Measurements from ENCODE around the gene TNK1. TPM values are rescaled to one million over a fixed set of nuclear protein-coding genes. Genes with fewer than 3 reads are reported as not detected.
A peak's percentile ranks its signal among the peaks of the same experiment; 100 is the strongest.

Gene TNK1
- total and polyA plus RNA-seq, 2 donors from 2014 or later = 7.6 to 9.3 TPM

DNA sequence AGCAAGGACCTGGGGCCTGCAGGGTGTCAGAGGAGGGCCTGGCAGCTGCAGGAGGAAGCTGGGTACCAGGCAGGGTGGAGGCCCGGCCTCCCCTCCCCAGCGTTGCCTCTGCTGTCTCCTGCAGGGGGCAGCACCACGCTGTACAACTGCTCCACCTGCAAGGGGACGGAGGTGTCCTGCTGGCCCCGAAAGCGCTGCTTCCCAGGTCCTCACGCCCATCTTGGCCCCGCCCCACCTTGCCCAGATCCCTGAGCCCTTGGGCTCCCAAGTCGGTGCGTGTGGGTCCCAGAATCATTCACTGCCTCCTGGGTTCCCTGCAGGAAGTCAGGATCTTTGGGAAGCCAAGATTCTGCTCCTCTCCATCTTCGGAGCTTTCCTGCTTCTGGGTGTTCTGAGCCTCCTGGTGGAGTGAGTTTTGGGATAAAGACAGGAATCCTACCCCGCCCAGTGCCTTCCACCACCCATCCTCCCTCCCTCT, 24.8 kb upstream of the TNK1 start:
- no peak for FAIRE-seq
- peak overlapping the region in 1 of 3 donors; percentile 9 for H3K9ac ChIP-seq (ENCODE audit: low read length in 3 of 3)
- no peak overlapping the region for H3K27ac ChIP-seq (ENCODE audit: low read depth in 2 of 2, low read length in 2 of 2)

DNA sequence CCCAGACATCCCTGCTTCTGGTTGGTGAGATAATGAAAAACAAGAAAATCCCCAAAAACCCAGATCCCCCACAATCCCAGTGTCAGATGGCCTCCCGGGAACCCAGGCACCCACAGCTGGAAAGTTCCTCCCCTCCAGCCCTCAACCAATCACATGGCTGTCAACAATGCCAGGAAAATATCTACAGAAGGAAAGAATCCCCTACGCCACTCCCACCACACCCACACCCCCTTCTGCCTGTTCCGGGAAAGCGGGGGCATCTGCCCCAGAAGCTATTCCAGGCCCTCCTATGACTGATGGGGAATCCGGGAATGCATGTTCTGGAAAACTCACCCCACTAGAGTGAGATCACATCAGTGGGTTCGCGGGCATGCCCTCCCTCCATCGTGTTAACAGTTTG, 24.1 kb upstream of the TNK1 start:
- intact Hi-C loops (cut with DNase I) = no loop called here
- Histone ChIP-seq H3K36me3 (ENCODE audit: control insufficient read depth in 2 of 3, insufficient read depth in 3 of 3, low read length in 3 of 3) (no peaks in the 10 kb centered on the region), H3K27ac (ENCODE audit: low read depth in 2 of 2, low read length in 2 of 2) (no peak overlapping the region), H3K4me1 (ENCODE audit: control insufficient read depth in 2 of 3, insufficient read depth in 2 of 3, low read depth in 1 of 3, low read length in 3 of 3) (peaks cover 0 to 17% (median 9%) of the 10 kb centered on the region in 3 donors), H3K9me3 (ENCODE audit: control insufficient read depth in 2 of 3, insufficient read depth in 1 of 3, low read length in 3 of 3) (no peaks in the 10 kb centered on the region), H3K27me3 (ENCODE audit: control insufficient read depth, insufficient read depth, low read length) (no peaks in the 10 kb centered on the region), H3K9ac (ENCODE audit: low read length in 3 of 3) (no peak overlapping the region), H3K4me3 (ENCODE audit: low read length in 3 of 3) (no peak overlapping the region)
- FAIRE-seq (no peak), DNase-seq (no peak)
- TF ChIP-seq, protein P1, sequence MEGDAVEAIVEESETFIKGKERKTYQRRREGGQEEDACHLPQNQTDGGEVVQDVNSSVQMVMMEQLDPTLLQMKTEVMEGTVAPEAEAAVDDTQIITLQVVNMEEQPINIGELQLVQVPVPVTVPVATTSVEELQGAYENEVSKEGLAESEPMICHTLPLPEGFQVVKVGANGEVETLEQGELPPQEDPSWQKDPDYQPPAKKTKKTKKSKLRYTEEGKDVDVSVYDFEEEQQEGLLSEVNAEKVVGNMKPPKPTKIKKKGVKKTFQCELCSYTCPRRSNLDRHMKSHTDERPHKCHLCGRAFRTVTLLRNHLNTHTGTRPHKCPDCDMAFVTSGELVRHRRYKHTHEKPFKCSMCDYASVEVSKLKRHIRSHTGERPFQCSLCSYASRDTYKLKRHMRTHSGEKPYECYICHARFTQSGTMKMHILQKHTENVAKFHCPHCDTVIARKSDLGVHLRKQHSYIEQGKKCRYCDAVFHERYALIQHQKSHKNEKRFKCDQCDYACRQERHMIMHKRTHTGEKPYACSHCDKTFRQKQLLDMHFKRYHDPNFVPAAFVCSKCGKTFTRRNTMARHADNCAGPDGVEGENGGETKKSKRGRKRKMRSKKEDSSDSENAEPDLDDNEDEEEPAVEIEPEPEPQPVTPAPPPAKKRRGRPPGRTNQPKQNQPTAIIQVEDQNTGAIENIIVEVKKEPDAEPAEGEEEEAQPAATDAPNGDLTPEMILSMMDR (IDR thresholded peaks at IDR 0.05; ENCODE audit: borderline replicate concordance, extremely low read depth, insufficient read depth) = no peak

More for the DNA sequence above, 24.8 kb upstream of the TNK1 start:
- Histone ChIP-seq H3K36me3 (ENCODE audit: control insufficient read depth in 2 of 3, insufficient read depth in 3 of 3, low read length in 3 of 3) (no peaks in the 10 kb centered on the region), H3K9me3 (ENCODE audit: control insufficient read depth in 2 of 3, insufficient read depth in 1 of 3, low read length in 3 of 3) (no peaks in the 10 kb centered on the region), H3K4me1 (ENCODE audit: control insufficient read depth in 2 of 3, insufficient read depth in 2 of 3, low read depth in 1 of 3, low read length in 3 of 3) (peaks cover 0 to 18% (median 9%) of the 10 kb centered on the region in 3 donors), H3K4me3 (ENCODE audit: low read length in 3 of 3) (no peak overlapping the region), H3K27me3 (ENCODE audit: control insufficient read depth, insufficient read depth, low read length) (no peaks in the 10 kb centered on the region)
- intact Hi-C loops (cut with DNase I) = no loop called here
- peak; percentile 75 to 91 (median 88) for DNase-seq
- TF ChIP-seq, protein P1 (IDR thresholded peaks at IDR 0.05; ENCODE audit: borderline replicate concordance, extremely low read depth, insufficient read depth) = peak; percentile 91

GRCh38 chr17:7357381-7357780, 23.5 kb upstream of the TNK1 start:
- Histone ChIP-seq H3K9ac (ENCODE audit: low read length in 3 of 3) (no peak overlapping the region), H3K27ac (ENCODE audit: low read depth in 2 of 2, low read length in 2 of 2) (no peak overlapping the region), H3K27me3 (ENCODE audit: control insufficient read depth, insufficient read depth, low read length) (no peaks in the 10 kb centered on the region), H3K9me3 (ENCODE audit: control insufficient read depth in 2 of 3, insufficient read depth in 1 of 3, low read length in 3 of 3) (no peaks in the 10 kb centered on the region), H3K4me1 (ENCODE audit: control insufficient read depth in 2 of 3, insufficient read depth in 2 of 3, low read depth in 1 of 3, low read length in 3 of 3) (peaks cover 0 to 16% (median 8%) of the 10 kb centered on the region in 3 donors), H3K4me3 (ENCODE audit: low read length in 3 of 3) (no peak overlapping the region), H3K36me3 (ENCODE audit: control insufficient read depth in 2 of 3, insufficient read depth in 3 of 3, low read length in 3 of 3) (no peaks in the 10 kb centered on the region)
- DNase-seq (no peak), FAIRE-seq (no peak)
- intact Hi-C loops (cut with DNase I) = no loop called here
- TF ChIP-seq, protein P1 (IDR thresholded peaks at IDR 0.05; ENCODE audit: borderline replicate concordance, extremely low read depth, insufficient read depth) = no peak

DNA sequence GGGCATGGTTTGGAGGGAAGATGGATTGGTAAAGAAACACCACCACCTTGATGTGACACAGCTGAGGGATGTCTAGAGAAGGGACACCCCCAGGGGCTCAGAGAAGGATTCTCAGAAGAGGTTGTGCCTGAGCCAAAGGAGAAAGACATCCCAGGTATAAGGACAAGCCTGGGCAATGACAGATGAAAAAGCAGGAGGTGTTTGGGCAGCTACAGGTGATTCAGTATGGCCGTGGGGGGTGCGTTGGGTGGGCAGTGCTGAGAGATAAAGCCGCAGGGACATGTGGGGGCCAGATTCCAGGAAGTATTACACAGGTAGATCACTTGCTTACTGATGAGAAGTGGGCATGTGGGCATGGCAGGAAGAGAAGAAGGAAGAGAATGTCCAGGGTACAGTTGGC, 19.0 kb upstream of the TNK1 start:
- no peak for DNase-seq
- FAIRE-seq = no peak
- intact Hi-C loops (cut with DNase I) = no loop called here

More for the DNA sequence above, 19.0 kb upstream of the TNK1 start:
- H3K9ac ChIP-seq (ENCODE audit: low read length in 3 of 3) = no peak overlapping the region
- no peaks in the 10 kb centered on the region for H3K9me3 ChIP-seq (ENCODE audit: control insufficient read depth in 2 of 3, insufficient read depth in 1 of 3, low read length in 3 of 3)
- H3K4me3 ChIP-seq (ENCODE audit: low read length in 3 of 3) = no peak overlapping the region
- no peaks in the 10 kb centered on the region for H3K4me1 ChIP-seq (ENCODE audit: control insufficient read depth in 2 of 3, insufficient read depth in 2 of 3, low read depth in 1 of 3, low read length in 3 of 3)
- H3K36me3 ChIP-seq (ENCODE audit: control insufficient read depth in 2 of 3, insufficient read depth in 3 of 3, low read length in 3 of 3) = no peaks in the 10 kb centered on the region
- no peak overlapping the region for H3K27ac ChIP-seq (ENCODE audit: low read depth in 2 of 2, low read length in 2 of 2)
- no peaks in the 10 kb centered on the region for H3K27me3 ChIP-seq (ENCODE audit: control insufficient read depth, insufficient read depth, low read length)
- TF ChIP-seq, protein P1 (IDR thresholded peaks at IDR 0.05; ENCODE audit: borderline replicate concordance, extremely low read depth, insufficient read depth) = no peak

Measured in kidney (tissue), 14 donors.